ENCODE results near the gene LALBA. TPM values are rescaled to one million over a fixed set of nuclear protein-coding genes. Genes with fewer than 3 reads are reported as not detected.

LALBA gene
- not detected for polyA plus RNA-seq (2013, experiment 1 of 2)
- not detected for polyA plus RNA-seq (2013, experiment 2 of 2)

DNA sequence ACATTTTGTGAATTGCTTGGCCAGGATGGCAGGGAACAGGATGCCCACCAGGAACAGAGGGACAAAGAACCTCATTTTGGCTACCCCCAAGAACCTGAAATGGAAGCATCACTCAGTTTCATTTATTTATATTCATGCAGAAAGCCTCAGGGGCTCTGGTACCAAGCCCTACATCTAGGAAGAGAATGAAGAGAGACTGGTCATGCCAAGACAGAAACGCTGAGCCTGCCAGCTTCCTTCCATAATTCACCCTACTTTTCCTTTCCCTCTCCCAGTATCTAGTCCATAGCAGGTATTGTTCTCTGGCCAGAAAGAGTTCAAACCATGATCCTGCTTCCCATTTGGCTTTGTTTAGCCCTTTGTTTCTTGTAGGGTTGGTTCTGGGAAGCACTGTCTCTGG is at the start of gene LALBA:
TSS of gene LALBA (minus strand) at position 101 of the 400 bp plus-strand sequence. CDS start at position 75, 26 bp downstream.
- no peak within 1 kb of the TSS for H3K18ac ChIP-seq (ENCODE audit: low read length)
- no peaks in the 10 kb centered on the region for H3K36me3 ChIP-seq (ENCODE audit: control insufficient read depth, insufficient read depth, low read length)
- no peak within 1 kb of the TSS for H3K9ac ChIP-seq (ENCODE audit: low read length)
- no peak for DNase-seq
- H2BK120ac ChIP-seq (ENCODE audit: low read depth, low read length), result no peak within 1 kb of the TSS
- H4K5ac ChIP-seq (ENCODE audit: low read length), result no peak within 1 kb of the TSS
- no peak within 1 kb of the TSS for H3K4me3 ChIP-seq (ENCODE audit: low read length)
- WGBS (ENCODE audit: extremely low coverage, insufficient coverage, low lambda C conversion rate), result no CpG with 5 or more reads among the region's 1 CpG
- no peak within 1 kb of the TSS for H3K27ac ChIP-seq (ENCODE audit: low read depth, low read length)
- no peak within 1 kb of the TSS for H4K8ac ChIP-seq (ENCODE audit: low read depth, low read length)
- H3K4me2 ChIP-seq (ENCODE audit: low read length), result no peak within 1 kb of the TSS
- H2BK5ac ChIP-seq (ENCODE audit: low read length), result no peak within 1 kb of the TSS
- no peak within 1 kb of the TSS for H2BK15ac ChIP-seq (replicated peaks; ENCODE audit: low read depth)
- H3K27me3 ChIP-seq (ENCODE audit: insufficient read depth, low read length, poor library complexity), result no peaks in the 10 kb centered on the region
- no peak within 1 kb of the TSS for H3K23ac ChIP-seq (ENCODE audit: low read length)
- H3K56ac ChIP-seq (ENCODE audit: low read length), result no peak within 1 kb of the TSS
- H3K4ac ChIP-seq (ENCODE audit: low read depth, low read length), result no peak within 1 kb of the TSS
- H3K79me1 ChIP-seq (ENCODE audit: low read length), result no peaks in the 10 kb centered on the region
- no peaks in the 10 kb centered on the region for H3K79me2 ChIP-seq (ENCODE audit: control insufficient read depth, insufficient read depth, low read length)
- no peaks in the 10 kb centered on the region for H3K4me1 ChIP-seq (ENCODE audit: control insufficient read depth, low read depth, low read length)
- no peak within 1 kb of the TSS for H2AK5ac ChIP-seq (ENCODE audit: low read length)

DNA sequence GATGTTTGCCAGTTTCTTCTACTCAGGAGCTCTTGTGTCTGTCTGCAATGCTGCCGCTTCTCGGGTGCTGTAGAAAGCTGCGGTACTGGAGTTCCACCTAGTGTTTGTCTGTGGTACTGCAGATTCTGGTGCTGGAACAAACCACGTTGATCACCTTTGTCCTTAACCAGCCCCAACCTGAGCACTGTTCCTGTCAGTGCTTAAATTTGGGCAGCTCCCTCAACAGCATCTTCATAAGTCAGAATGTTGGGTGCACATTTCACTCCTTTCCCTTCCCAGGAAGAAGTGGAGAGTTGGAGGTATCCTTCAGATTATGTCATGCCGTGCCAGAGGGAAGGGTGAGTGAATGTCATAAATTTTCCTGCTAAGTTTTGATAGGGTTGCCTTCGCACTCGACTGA is 48.7 kb upstream of the LALBA start:
- Histone ChIP-seq H4K5ac (ENCODE audit: low read length) (no peak overlapping the region), H3K27ac (ENCODE audit: low read depth, low read length) (no peak overlapping the region), H3K36me3 (ENCODE audit: control insufficient read depth, insufficient read depth, low read length) (no peaks in the 10 kb centered on the region), H3K23ac (ENCODE audit: low read length) (no peak overlapping the region), H3K79me2 (ENCODE audit: control insufficient read depth, insufficient read depth, low read length) (no peaks in the 10 kb centered on the region), H2AK5ac (ENCODE audit: low read length) (no peak overlapping the region), H4K8ac (ENCODE audit: low read depth, low read length) (no peak overlapping the region), H3K18ac (ENCODE audit: low read length) (no peak overlapping the region), H3K4me3 (ENCODE audit: low read length) (no peak overlapping the region), H3K56ac (ENCODE audit: low read length) (no peak overlapping the region), H3K9ac (ENCODE audit: low read length) (no peak overlapping the region), H3K4me1 (ENCODE audit: control insufficient read depth, low read depth, low read length) (no peaks in the 10 kb centered on the region), H3K4ac (ENCODE audit: low read depth, low read length) (no peak overlapping the region), H3K79me1 (ENCODE audit: low read length) (no peaks in the 10 kb centered on the region), H2BK15ac (replicated peaks; ENCODE audit: low read depth) (no peak overlapping the region), H2BK5ac (ENCODE audit: low read length) (no peak overlapping the region), H3K27me3 (ENCODE audit: insufficient read depth, low read length, poor library complexity) (no peaks in the 10 kb centered on the region), H3K4me2 (ENCODE audit: low read length) (no peak overlapping the region), H2BK120ac (ENCODE audit: low read depth, low read length) (no peak overlapping the region)
- no CpG with 5 or more reads among the region's 7 CpGs for WGBS (ENCODE audit: extremely low coverage, insufficient coverage, low lambda C conversion rate)
- DNase-seq, result peak; percentile 86

GRCh38 chr12:48615681-48616080 is 45.8 kb upstream of the LALBA start:
- no peak overlapping the region for H4K5ac ChIP-seq (ENCODE audit: low read length)
- no peak overlapping the region for H3K27ac ChIP-seq (ENCODE audit: low read depth, low read length)
- H3K4me2 ChIP-seq (ENCODE audit: low read length), result no peak overlapping the region
- no peaks in the 10 kb centered on the region for H3K79me2 ChIP-seq (ENCODE audit: control insufficient read depth, insufficient read depth, low read length)
- H3K23ac ChIP-seq (ENCODE audit: low read length), result no peak overlapping the region
- no CpG with 5 or more reads among the region's 4 CpGs for WGBS (ENCODE audit: extremely low coverage, insufficient coverage, low lambda C conversion rate)
- no peaks in the 10 kb centered on the region for H3K27me3 ChIP-seq (ENCODE audit: insufficient read depth, low read length, poor library complexity)
- H3K36me3 ChIP-seq (ENCODE audit: control insufficient read depth, insufficient read depth, low read length), result no peaks in the 10 kb centered on the region
- no peak overlapping the region for H3K18ac ChIP-seq (ENCODE audit: low read length)
- H3K4me1 ChIP-seq (ENCODE audit: control insufficient read depth, low read depth, low read length), result no peaks in the 10 kb centered on the region
- H4K8ac ChIP-seq (ENCODE audit: low read depth, low read length), result no peak overlapping the region
- no peak overlapping the region for H3K4me3 ChIP-seq (ENCODE audit: low read length)
- H2BK15ac ChIP-seq (replicated peaks; ENCODE audit: low read depth), result no peak overlapping the region
- no peak overlapping the region for H2BK120ac ChIP-seq (ENCODE audit: low read depth, low read length)
- H3K79me1 ChIP-seq (ENCODE audit: low read length), result no peaks in the 10 kb centered on the region
- H3K9ac ChIP-seq (ENCODE audit: low read length), result no peak overlapping the region
- H2BK5ac ChIP-seq (ENCODE audit: low read length), result no peak overlapping the region
- no peak overlapping the region for H3K56ac ChIP-seq (ENCODE audit: low read length)
- no peak for DNase-seq
- H3K4ac ChIP-seq (ENCODE audit: low read depth, low read length), result no peak overlapping the region
- H2AK5ac ChIP-seq (ENCODE audit: low read length), result no peak overlapping the region

DNA sequence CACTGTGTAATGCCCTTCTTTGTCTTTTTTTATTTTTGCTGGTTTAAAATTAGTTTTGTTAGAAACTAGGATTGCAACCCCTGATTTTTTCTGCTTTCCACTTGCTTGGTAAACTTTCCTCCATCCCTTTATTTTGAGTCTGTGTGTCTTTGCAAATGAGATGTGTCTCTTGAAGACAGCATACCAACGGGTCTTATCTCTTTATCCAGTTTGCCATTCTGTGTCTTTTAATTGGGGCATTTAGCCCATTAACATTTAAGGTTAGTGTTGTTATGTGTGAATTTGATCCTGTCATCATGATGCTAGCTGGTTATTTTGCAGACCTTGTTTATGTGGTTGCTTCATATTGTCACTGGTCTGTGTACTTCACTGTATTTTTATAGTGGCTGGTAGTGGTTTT is 43.5 kb upstream of the LALBA start:
- no peak for DNase-seq
- Histone ChIP-seq H3K79me1 (ENCODE audit: low read length) (no peaks in the 10 kb centered on the region), H4K5ac (ENCODE audit: low read length) (no peak overlapping the region), H3K4ac (ENCODE audit: low read depth, low read length) (no peak overlapping the region), H2BK5ac (ENCODE audit: low read length) (no peak overlapping the region), H4K8ac (ENCODE audit: low read depth, low read length) (no peak overlapping the region), H2AK5ac (ENCODE audit: low read length) (no peak overlapping the region), H3K4me3 (ENCODE audit: low read length) (no peak overlapping the region), H2BK120ac (ENCODE audit: low read depth, low read length) (no peak overlapping the region), H3K4me2 (ENCODE audit: low read length) (no peak overlapping the region), H3K9ac (ENCODE audit: low read length) (no peak overlapping the region), H2BK15ac (replicated peaks; ENCODE audit: low read depth) (no peak overlapping the region), H3K23ac (ENCODE audit: low read length) (no peak overlapping the region), H3K56ac (ENCODE audit: low read length) (no peak overlapping the region), H3K27ac (ENCODE audit: low read depth, low read length) (no peak overlapping the region), H3K18ac (ENCODE audit: low read length) (no peak overlapping the region), H3K4me1 (ENCODE audit: control insufficient read depth, low read depth, low read length) (no peaks in the 10 kb centered on the region), H3K36me3 (ENCODE audit: control insufficient read depth, insufficient read depth, low read length) (no peaks in the 10 kb centered on the region), H3K27me3 (ENCODE audit: insufficient read depth, low read length, poor library complexity) (no peaks in the 10 kb centered on the region), H3K79me2 (ENCODE audit: control insufficient read depth, insufficient read depth, low read length) (no peaks in the 10 kb centered on the region)
- no CpG with 5 or more reads among the region's 1 CpG for WGBS (ENCODE audit: extremely low coverage, insufficient coverage, low lambda C conversion rate)

DNA sequence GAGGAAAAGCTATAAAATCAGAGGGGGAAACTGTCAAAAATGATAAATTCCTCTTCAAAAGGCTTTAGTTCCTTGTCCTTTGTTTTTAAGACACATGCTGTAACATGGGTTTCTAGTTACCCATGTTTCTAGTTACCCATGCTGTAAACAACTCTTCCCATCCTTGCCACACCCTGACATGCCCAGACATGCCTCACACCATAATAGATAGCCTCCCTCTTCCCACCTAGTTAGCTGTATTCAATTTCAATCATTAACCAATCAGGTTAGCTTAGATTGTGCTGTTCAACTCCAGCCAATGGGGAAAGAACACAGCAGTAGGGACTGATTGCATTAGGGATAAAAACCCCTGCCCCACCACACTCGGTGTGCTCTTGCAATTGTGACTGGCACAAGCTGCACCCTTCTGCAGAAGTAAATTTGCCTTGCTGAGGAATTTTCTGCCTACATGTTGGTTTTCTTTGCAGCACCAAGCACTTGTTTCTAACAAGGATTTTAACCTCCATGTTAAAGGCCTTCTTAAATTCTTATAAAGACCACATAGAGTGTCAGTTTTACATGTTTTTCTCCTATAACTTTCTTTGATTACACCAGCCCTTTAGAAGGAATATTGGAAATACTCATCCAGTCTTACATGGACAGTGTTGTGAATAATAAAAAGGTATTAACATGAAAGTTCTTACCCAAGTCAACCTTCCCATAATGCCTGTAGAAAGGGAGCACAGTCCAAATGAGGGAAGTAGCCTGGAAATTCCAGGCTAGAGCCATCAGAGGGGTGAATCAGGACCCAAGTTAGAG is 32.5 kb upstream of the LALBA start:
- Histone ChIP-seq H3K4me1 (ENCODE audit: control insufficient read depth, low read depth, low read length) (no peaks in the 10 kb centered on the region), H3K4me3 (ENCODE audit: low read length) (no peak overlapping the region), H3K56ac (ENCODE audit: low read length) (no peak overlapping the region), H4K5ac (ENCODE audit: low read length) (no peak overlapping the region), H3K18ac (ENCODE audit: low read length) (no peak overlapping the region), H2BK5ac (ENCODE audit: low read length) (no peak overlapping the region), H2AK5ac (ENCODE audit: low read length) (no peak overlapping the region), H3K36me3 (ENCODE audit: control insufficient read depth, insufficient read depth, low read length) (no peaks in the 10 kb centered on the region), H2BK15ac (replicated peaks; ENCODE audit: low read depth) (no peak overlapping the region), H3K23ac (ENCODE audit: low read length) (no peak overlapping the region), H2BK120ac (ENCODE audit: low read depth, low read length) (no peak overlapping the region), H4K8ac (ENCODE audit: low read depth, low read length) (no peak overlapping the region), H3K27me3 (ENCODE audit: insufficient read depth, low read length, poor library complexity) (no peaks in the 10 kb centered on the region), H3K79me2 (ENCODE audit: control insufficient read depth, insufficient read depth, low read length) (no peaks in the 10 kb centered on the region), H3K9ac (ENCODE audit: low read length) (no peak overlapping the region), H3K79me1 (ENCODE audit: low read length) (no peaks in the 10 kb centered on the region), H3K27ac (ENCODE audit: low read depth, low read length) (no peak overlapping the region), H3K4ac (ENCODE audit: low read depth, low read length) (no peak overlapping the region), H3K4me2 (ENCODE audit: low read length) (no peak overlapping the region)
- WGBS (ENCODE audit: extremely low coverage, insufficient coverage, low lambda C conversion rate), result no CpG with 5 or more reads among the region's 1 CpG
- DNase-seq, result no peak

All from mesendoderm (in vitro differentiated cells).